Liver (tissue), 9 donors: ENCODE results near the gene PMP22. TPM values are rescaled to one million over a fixed set of nuclear protein-coding genes. Genes with fewer than 3 reads are reported as not detected.

Source experiments
- DNase-seq: peaks from one replicate; pipeline ENCODE4 v3.0.0-alpha.2; 2017; ENCODE audit warnings: low spot score
- H3K27ac ChIP-seq, 2 donors: one replicate each; pipeline ENCODE4 v1.7.0; 2013; ENCODE audit warnings: inconsistent platforms in 2 of 2, low read length in 2 of 2, control low read depth in 1 of 2, low read depth in 1 of 2, mild to moderate bottlenecking in 1 of 2
- H3K27me3 ChIP-seq, 4 donors: one replicate each; pipeline versions ENCODE4 v1.6.1 to v1.7.0; 2013; ENCODE audit warnings: low read length in 3 of 4, inconsistent platforms in 1 of 4, mild to moderate bottlenecking in 1 of 4, moderate library complexity in 1 of 4; ENCODE audit not compliant: control insufficient read depth in 4 of 4, insufficient read depth in 4 of 4
- H3K36me3 ChIP-seq, 4 donors: one replicate each; pipeline versions ENCODE4 v1.6.1 to v1.7.0; 2013; ENCODE audit warnings: low read length in 3 of 4, mild to moderate bottlenecking in 3 of 4, low read depth in 1 of 4, moderate library complexity in 1 of 4; ENCODE audit not compliant: control insufficient read depth in 4 of 4, insufficient read depth in 3 of 4
- H3K4me1 ChIP-seq, 4 donors: one replicate each; pipeline versions ENCODE4 v1.6.1 to v1.7.0; 2013; ENCODE audit warnings: low read length in 3 of 4, mild to moderate bottlenecking in 3 of 4, moderate library complexity in 1 of 4; ENCODE audit not compliant: control insufficient read depth in 4 of 4, insufficient read depth in 4 of 4
- H3K4me3 ChIP-seq, 3 donors: one replicate each; pipeline versions ENCODE4 v1.6.1 to v1.7.0; 2013; ENCODE audit warnings: low read length in 3 of 3, control low read depth in 1 of 3, low read depth in 1 of 3, mild to moderate bottlenecking in 1 of 3
- H3K9ac ChIP-seq, 2 donors: one replicate each; pipeline ENCODE4 v1.7.0; 2013; ENCODE audit warnings: low read length in 2 of 2, mild to moderate bottlenecking in 2 of 2, moderate library complexity in 2 of 2, control low read depth in 1 of 2, low read depth in 1 of 2
- H3K9me3 ChIP-seq, 4 donors: one replicate each; pipeline versions ENCODE4 v1.6.1 to v1.7.0; 2013; ENCODE audit warnings: low read length in 3 of 4; ENCODE audit not compliant: control insufficient read depth in 4 of 4
- ATF3 ChIP-seq: IDR thresholded peaks from 2 replicates; pipeline ENCODE4 v1.6.1; 2016; ENCODE audit warnings: antibody characterized with exemption
- EGR1 ChIP-seq, 2 donors: IDR thresholded peaks; 2 replicates each; pipeline ENCODE4 v1.6.1; 2016 to 2018; ENCODE audit warnings: antibody characterized with exemption in 2 of 2, low read depth in 2 of 2
- FOXA1 ChIP-seq: IDR thresholded peaks from 2 replicates; pipeline ENCODE4 v1.6.1; 2016; ENCODE audit warnings: antibody characterized with exemption
- FOXA2 ChIP-seq: IDR thresholded peaks from 2 replicates; pipeline ENCODE4 v1.6.1; 2016; ENCODE audit warnings: antibody characterized with exemption
- GABPA ChIP-seq, 2 donors: IDR thresholded peaks in 1 of 2; conservative IDR thresholded peaks in 1 of 2; 2 replicates each; pipeline ENCODE4 v1.6.1; 2016; ENCODE audit warnings: antibody characterized with exemption in 2 of 2, mild to moderate bottlenecking in 1 of 2, moderate library complexity in 1 of 2
- HNF4A ChIP-seq, 2 donors: conservative IDR thresholded peaks; 2 replicates each; pipeline ENCODE4 v1.6.1; 2016; ENCODE audit warnings: antibody characterized with exemption in 2 of 2, mild to moderate bottlenecking in 2 of 2
- HNF4G ChIP-seq: IDR thresholded peaks from 2 replicates; pipeline ENCODE4 v1.6.1; 2016; ENCODE audit warnings: antibody characterized with exemption
- JUND ChIP-seq, 2 donors: IDR thresholded peaks; 2 replicates each; pipeline ENCODE4 v1.6.1; 2016; ENCODE audit warnings: antibody characterized with exemption in 2 of 2
- MAX ChIP-seq: IDR thresholded peaks from 2 replicates; pipeline ENCODE4 v1.6.1; 2016; ENCODE audit warnings: antibody characterized with exemption
- NR2F2 ChIP-seq: IDR thresholded peaks from 2 replicates; pipeline ENCODE4 v1.6.1; 2016; ENCODE audit warnings: antibody characterized with exemption
- RAD21 ChIP-seq, 2 donors: IDR thresholded peaks; 2 replicates each; pipeline ENCODE4 v1.6.1; 2016; ENCODE audit warnings: antibody characterized with exemption in 2 of 2, mild to moderate bottlenecking in 2 of 2
- REST ChIP-seq: IDR thresholded peaks from 2 replicates; pipeline ENCODE4 v1.6.1; 2016; ENCODE audit warnings: antibody characterized with exemption, mild to moderate bottlenecking
- RXRA ChIP-seq, 2 donors: IDR thresholded peaks; 2 replicates each; pipeline ENCODE4 v1.6.1; 2017 to 2018; ENCODE audit warnings: antibody characterized with exemption in 2 of 2, mild to moderate bottlenecking in 1 of 2
- SP1 ChIP-seq: IDR thresholded peaks from 2 replicates; pipeline ENCODE4 v1.6.1; 2018; ENCODE audit warnings: antibody characterized with exemption, mild to moderate bottlenecking
- TAF1 ChIP-seq: conservative IDR thresholded peaks from 2 replicates; pipeline ENCODE4 v1.6.1; 2016; ENCODE audit warnings: antibody characterized with exemption, mild to moderate bottlenecking
- YY1 ChIP-seq: IDR thresholded peaks from 2 replicates; pipeline ENCODE4 v1.6.1; 2016; ENCODE audit warnings: antibody characterized with exemption, mild to moderate bottlenecking
- WGBS: extraction: QIAGEN DNeasy Blood & Tissue Kit; methylation state at CpG from one replicate; pipeline ENCODE4 v1.1.7; 2013; 5-methylcytosine and 5-hydroxymethylcytosine counted together
- polyA plus RNA-seq, 2 donors: library from polyadenylated mRNA; stranded (reverse) in 1 of 2; unstranded in 1 of 2; fragments of 200-250 nt in 1 of 2; fragments of >200 nt in 1 of 2; fragmentation: Nextera tagmentation in 1 of 2; extraction: Ambion mirVana in 1 of 2; gene quantifications; one replicate each; pipeline versions ENCODE4 v1.2.1 to v1.2.3, GENCODE V29; 2013 to 2015
- total RNA-seq, 2 donors: library from RNA; depleted of rRNA; stranded (reverse); fragments of >200 nt; gene quantifications; one replicate each; pipeline ENCODE4 v1.2.3, GENCODE V29; 2014
- TF ChIP-seq, protein P1 (sequence below): IDR thresholded peaks from 2 replicates; pipeline ENCODE4 v1.6.1; 2016; ENCODE audit warnings: antibody characterized with exemption
- TF ChIP-seq, protein P2 (sequence below): fragments of 150-350 bp; IDR thresholded peaks from 2 replicates; pipeline ENCODE4 v1.5.1; 2017; ENCODE audit warnings: improper control_type of control experiment, low read depth, low read length; ENCODE audit not compliant: missing input control
- donor health status: healthy.
- donor health status: healthy.
- donor health status: healthy.
- donor health status: healthy.
- donor health status: healthy.

Gene PMP22
- total and polyA plus RNA-seq, 4 donors: 3.2 to 9.1 (median 5.7) TPM

DNA sequence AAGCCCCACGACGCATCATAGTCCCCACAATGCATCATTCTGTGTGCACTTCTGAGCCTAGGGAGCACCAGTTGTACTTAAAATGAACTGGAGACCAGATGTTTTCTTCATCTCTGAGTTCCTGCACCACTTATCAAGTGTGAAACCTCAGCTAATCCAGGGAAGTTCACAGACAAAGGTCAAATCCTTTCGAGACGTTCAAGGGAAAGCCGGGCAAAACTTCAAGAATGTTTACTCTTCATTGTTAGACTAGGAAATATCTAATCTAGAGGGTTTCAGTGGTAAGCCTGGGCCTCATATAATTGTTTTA lies 4.6 kb upstream of the PMP22 start:
- no peak for DNase-seq
- H3K9ac ChIP-seq: no peak overlapping the region
- no peaks in the 10 kb centered on the region for H3K36me3 ChIP-seq
- H3K4me3 ChIP-seq: no peak overlapping the region
- H3K4me1 ChIP-seq: no peaks in the 10 kb centered on the region
- peaks cover 0 to 6% (median 0%) of the 10 kb centered on the region in 4 donors for H3K27me3 ChIP-seq
- H3K9me3 ChIP-seq: no peaks in the 10 kb centered on the region
- no peak overlapping the region for H3K27ac ChIP-seq
- 60% methylated on average over 5 of the region's 5 CpGs for WGBS
- TF ChIP-seq NR2F2 (peak; percentile 67), TAF1 (no peak)

DNA sequence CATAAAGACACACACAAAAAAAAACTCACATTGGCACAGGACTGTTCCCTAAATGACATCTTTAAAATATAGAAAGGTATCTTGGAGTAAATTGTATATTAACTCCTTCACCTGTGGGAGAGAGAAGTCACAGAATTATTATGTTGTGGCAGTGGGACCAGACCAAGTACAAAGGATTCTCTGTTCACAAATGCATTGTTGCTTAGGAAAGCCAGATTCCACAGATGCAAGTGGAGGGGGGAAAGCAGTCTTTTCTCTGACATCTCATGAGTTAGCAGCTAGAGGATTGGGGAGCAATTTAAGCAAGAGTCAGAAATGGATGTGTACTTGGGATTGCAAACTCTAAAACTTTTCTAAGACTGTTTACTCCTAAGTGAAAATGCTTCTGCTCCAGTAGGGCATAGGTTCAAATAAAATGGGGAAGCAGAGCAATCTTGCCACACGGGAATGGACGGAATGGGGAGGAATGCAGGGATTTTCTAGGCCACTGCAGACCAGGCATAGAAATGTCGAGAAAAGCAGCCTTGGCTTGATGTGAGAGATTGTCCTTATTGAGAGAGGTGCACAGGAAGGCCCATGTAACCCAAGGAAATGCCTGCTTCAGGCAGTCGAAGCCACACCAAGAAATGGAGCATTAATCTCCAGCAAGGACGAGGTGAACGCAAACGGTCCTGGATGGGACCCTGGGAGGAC lies 4.1 kb upstream of the PMP22 start:
- Histone ChIP-seq H3K9ac (no peak overlapping the region), H3K4me3 (no peak overlapping the region), H3K4me1 (no peaks in the 10 kb centered on the region), H3K36me3 (no peaks in the 10 kb centered on the region), H3K27me3 (peaks cover 0 to 6% (median 0%) of the 10 kb centered on the region in 4 donors), H3K27ac (no peak overlapping the region), H3K9me3 (no peaks in the 10 kb centered on the region)
- TF ChIP-seq RXRA (IDR thresholded peaks at IDR 0.05) (no peak), YY1 (no peak), EGR1 (IDR thresholded peaks at IDR 0.05; ENCODE audit: low read depth in 2 of 2) (no peak), NR2F2 (no peak), FOXA2 (no peak), GABPA (IDR thresholded peaks at IDR 0.05 in 1 of 2, conservative IDR thresholded peaks at IDR 0.05 in 1 of 2) (no peak), SP1 (no peak), HNF4A (conservative IDR thresholded peaks at IDR 0.05) (no peak)
- TF ChIP-seq, protein P1, sequence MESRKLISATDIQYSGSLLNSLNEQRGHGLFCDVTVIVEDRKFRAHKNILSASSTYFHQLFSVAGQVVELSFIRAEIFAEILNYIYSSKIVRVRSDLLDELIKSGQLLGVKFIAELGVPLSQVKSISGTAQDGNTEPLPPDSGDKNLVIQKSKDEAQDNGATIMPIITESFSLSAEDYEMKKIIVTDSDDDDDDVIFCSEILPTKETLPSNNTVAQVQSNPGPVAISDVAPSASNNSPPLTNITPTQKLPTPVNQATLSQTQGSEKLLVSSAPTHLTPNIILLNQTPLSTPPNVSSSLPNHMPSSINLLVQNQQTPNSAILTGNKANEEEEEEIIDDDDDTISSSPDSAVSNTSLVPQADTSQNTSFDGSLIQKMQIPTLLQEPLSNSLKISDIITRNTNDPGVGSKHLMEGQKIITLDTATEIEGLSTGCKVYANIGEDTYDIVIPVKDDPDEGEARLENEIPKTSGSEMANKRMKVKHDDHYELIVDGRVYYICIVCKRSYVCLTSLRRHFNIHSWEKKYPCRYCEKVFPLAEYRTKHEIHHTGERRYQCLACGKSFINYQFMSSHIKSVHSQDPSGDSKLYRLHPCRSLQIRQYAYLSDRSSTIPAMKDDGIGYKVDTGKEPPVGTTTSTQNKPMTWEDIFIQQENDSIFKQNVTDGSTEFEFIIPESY: no peak
- WGBS: 63% methylated on average over 7 of the region's 7 CpGs
- no peak for DNase-seq

DNA sequence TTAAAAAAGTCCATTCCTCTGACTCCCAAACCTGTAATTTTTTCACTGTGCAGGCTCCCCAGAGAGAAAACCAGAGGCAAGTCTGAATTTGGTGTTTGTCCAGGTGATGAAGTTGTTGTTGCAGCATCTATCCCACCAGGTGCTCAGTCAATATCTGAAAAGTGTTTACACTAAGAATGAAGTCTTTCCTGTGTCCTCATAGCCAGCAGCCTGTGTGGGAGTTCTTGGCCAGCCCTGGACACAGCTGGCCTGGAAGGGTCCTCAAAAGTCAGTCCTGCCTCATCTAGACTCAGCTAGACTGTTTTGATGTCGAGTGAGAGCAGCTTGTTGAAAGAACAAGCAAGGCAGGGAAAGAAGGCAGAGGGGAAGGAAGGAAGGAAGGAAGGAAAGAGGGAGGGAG lies 3.3 kb upstream of the PMP22 start:
- Histone ChIP-seq H3K27ac (no peak overlapping the region), H3K4me1 (no peaks in the 10 kb centered on the region), H3K27me3 (peaks cover 0 to 6% (median 1%) of the 10 kb centered on the region in 4 donors), H3K9me3 (no peaks in the 10 kb centered on the region), H3K36me3 (no peaks in the 10 kb centered on the region), H3K9ac (no peak overlapping the region), H3K4me3 (no peak overlapping the region)
- no peak for DNase-seq
- WGBS: 64% methylated on average over 1 of the region's 1 CpG
- TF ChIP-seq GABPA (IDR thresholded peaks at IDR 0.05 in 1 of 2, conservative IDR thresholded peaks at IDR 0.05 in 1 of 2) (no peak), FOXA1 (no peak), ATF3 (no peak), REST (no peak), EGR1 (IDR thresholded peaks at IDR 0.05; ENCODE audit: low read depth in 2 of 2) (no peak), HNF4G (no peak), YY1 (no peak), NR2F2 (no peak), RXRA (IDR thresholded peaks at IDR 0.05) (no peak), SP1 (no peak), HNF4A (conservative IDR thresholded peaks at IDR 0.05) (no peak), MAX (no peak), JUND (IDR thresholded peaks at IDR 0.05) (no peak), FOXA2 (no peak), TAF1 (no peak), RAD21 (IDR thresholded peaks at IDR 0.05) (no peak)
- TF ChIP-seq, protein P2, sequence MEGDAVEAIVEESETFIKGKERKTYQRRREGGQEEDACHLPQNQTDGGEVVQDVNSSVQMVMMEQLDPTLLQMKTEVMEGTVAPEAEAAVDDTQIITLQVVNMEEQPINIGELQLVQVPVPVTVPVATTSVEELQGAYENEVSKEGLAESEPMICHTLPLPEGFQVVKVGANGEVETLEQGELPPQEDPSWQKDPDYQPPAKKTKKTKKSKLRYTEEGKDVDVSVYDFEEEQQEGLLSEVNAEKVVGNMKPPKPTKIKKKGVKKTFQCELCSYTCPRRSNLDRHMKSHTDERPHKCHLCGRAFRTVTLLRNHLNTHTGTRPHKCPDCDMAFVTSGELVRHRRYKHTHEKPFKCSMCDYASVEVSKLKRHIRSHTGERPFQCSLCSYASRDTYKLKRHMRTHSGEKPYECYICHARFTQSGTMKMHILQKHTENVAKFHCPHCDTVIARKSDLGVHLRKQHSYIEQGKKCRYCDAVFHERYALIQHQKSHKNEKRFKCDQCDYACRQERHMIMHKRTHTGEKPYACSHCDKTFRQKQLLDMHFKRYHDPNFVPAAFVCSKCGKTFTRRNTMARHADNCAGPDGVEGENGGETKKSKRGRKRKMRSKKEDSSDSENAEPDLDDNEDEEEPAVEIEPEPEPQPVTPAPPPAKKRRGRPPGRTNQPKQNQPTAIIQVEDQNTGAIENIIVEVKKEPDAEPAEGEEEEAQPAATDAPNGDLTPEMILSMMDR: no peak
- TF ChIP-seq, protein P1: no peak
